Measurements from ENCODE around the gene AGPAT2. TPM values are rescaled to one million over a fixed set of nuclear protein-coding genes. Genes with fewer than 3 reads are reported as not detected.
A peak's percentile ranks its signal among the peaks of the same experiment; 100 is the strongest.

The AGPAT2 gene
- total RNA-seq, 4 donors from 2014 or later: 66.2 to 80.6 (median 75.8) TPM

DNA sequence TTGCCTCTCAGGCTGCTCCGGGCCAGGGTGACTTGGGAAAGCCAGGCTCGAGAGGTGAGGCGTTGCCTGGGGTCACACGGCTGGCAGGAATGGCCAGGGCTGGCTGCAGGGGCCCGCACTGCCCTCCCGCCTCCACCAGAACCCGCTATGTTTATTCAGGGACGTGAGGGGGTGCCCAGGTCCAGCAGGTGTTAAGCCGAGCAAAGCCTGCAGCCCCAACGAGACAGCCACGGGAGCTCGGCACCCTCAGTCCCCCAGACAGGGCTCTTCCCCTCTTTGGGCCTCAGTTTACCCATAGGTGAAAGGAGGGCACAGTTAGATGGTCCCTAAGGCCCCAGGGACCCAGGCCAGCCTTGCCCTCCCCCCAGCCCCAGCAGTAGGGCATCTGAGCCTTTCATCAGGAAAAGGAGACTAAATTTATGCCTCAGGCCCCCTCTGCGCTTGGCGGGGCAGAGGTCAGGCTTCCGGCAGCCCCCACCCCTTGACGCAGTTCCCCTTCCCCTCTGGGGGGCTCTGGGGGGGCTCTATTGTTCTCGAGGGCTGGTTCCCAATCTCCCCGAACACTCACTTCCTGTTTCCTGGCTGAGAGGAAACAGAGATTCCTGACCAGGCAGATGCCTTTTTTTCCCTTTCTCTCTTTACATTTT, 31.6 kb downstream of the AGPAT2 start:
- no peak for DNase-seq
- 34 to 40% methylated on average over 7 to 8 of the region's 18 CpGs for WGBS, 2 donors
- intact Hi-C loops (cut with DNase I): no loop called here
- H3K4me3 ChIP-seq: peak overlapping the region in 1 of 4 donors; percentile 34
- no peak for TF ChIP-seq POLR2A (IDR thresholded peaks at IDR 0.05)
- TF ChIP-seq, protein P1, sequence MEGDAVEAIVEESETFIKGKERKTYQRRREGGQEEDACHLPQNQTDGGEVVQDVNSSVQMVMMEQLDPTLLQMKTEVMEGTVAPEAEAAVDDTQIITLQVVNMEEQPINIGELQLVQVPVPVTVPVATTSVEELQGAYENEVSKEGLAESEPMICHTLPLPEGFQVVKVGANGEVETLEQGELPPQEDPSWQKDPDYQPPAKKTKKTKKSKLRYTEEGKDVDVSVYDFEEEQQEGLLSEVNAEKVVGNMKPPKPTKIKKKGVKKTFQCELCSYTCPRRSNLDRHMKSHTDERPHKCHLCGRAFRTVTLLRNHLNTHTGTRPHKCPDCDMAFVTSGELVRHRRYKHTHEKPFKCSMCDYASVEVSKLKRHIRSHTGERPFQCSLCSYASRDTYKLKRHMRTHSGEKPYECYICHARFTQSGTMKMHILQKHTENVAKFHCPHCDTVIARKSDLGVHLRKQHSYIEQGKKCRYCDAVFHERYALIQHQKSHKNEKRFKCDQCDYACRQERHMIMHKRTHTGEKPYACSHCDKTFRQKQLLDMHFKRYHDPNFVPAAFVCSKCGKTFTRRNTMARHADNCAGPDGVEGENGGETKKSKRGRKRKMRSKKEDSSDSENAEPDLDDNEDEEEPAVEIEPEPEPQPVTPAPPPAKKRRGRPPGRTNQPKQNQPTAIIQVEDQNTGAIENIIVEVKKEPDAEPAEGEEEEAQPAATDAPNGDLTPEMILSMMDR (IDR thresholded peaks at IDR 0.05): no peak
- H3K4me1 ChIP-seq: peaks cover 0 to 69% (median 6%) of the 10 kb centered on the region in 3 donors
- no peaks in the 10 kb centered on the region for H3K36me3 ChIP-seq
- no peaks in the 10 kb centered on the region for H3K9me3 ChIP-seq
- H3K27me3 ChIP-seq: peaks cover 0 to 76% (median 2%) of the 10 kb centered on the region in 4 donors
- H3K27ac ChIP-seq: peak overlapping the region; percentile 30 to 84 (median 58)

DNA sequence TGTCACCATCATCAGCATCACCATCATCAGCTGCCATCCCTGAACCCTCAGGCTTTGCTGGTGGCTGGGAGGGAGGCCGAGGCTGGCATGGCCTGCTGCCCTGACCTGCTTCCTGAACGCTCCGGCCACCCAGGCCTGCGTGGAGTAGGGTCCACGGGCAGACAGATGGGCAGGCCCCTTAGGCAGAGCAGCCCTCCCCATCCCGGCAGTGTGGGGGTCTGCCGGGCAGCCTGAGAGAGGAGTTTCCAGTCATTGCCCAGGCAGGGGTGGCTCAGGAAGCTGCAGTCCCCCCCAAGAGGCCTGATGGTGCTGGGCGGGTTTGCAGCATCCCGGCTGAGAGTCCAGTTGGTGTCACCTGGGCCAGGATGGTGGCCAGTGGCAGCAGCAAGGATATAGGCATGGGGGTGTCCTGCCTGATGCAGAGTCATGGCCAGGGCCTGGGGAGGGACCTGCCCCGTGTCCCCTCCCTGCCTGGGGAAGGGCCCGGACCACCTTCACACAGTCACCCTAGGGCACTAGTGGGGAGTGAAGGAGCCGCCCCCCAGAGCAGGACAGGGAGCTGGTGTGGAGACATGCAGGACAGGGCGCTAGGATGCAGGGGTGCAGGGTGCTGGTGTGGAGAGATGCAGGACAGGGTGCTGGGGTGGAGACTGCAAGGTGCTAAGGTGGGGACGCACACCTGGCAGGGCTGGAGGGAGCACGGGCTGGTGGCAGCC, 32.3 kb downstream of the AGPAT2 start:
- TF ChIP-seq, protein P1 (IDR thresholded peaks at IDR 0.05): no peak
- no peak for TF ChIP-seq POLR2A (IDR thresholded peaks at IDR 0.05)
- intact Hi-C loops (cut with DNase I): no loop called here
- H3K9me3 ChIP-seq: no peaks in the 10 kb centered on the region
- H3K4me1 ChIP-seq: peaks cover 0 to 68% (median 6%) of the 10 kb centered on the region in 3 donors
- peak overlapping the region in 3 of 4 donors; percentile 34 to 82 (median 77) for H3K27ac ChIP-seq
- WGBS, 2 donors: 44 to 71% methylated on average over 3 to 4 of the region's 15 CpGs
- DNase-seq: no peak
- peaks cover 0 to 69% (median 2%) of the 10 kb centered on the region in 4 donors for H3K27me3 ChIP-seq
- peak overlapping the region in 1 of 4 donors; percentile 28 for H3K4me3 ChIP-seq
- no peaks in the 10 kb centered on the region for H3K36me3 ChIP-seq

DNA sequence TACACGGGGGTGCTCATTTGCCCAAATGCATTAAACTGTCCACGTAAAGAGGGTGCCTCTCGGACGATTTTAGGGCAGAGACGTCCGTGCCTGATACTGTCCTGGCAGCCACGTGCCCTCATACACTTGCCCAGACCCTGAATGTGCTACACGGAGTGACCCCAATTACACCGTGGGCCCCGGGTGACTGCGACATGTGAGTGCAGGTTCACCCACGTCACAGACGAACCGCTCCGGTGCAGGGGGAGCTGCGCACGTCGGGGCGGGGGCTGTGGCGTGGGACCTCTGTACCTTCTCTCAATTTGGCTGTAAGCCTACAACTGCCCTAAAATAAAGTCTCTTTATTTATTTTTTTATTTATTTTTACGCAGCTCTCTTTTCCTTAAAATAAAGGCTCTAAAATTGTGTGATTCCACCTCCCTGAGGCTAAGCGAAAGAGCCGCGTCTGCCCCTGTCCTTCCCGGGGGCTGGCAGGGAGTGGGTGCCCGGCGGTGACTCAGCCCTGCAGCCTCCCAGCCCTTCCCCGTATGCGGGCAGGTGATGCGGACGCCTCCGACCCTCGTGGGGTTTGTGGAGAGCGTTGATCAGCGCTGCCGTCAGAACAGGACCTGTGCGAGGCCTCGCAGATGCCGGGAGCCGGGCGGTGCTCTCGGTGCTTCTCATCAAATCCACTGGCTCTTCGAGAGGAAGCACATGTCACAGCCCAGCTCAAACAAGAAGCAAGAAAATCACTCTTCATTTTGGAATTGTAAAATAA, 33.8 kb downstream of the AGPAT2 start:
- Histone ChIP-seq H3K27ac (peak overlapping the region in 2 of 4 donors; percentile 57 to 61), H3K9me3 (no peaks in the 10 kb centered on the region), H3K4me1 (peaks cover 0 to 66% (median 6%) of the 10 kb centered on the region in 3 donors), H3K27me3 (peaks cover 0 to 54% (median 0%) of the 10 kb centered on the region in 4 donors), H3K36me3 (no peaks in the 10 kb centered on the region), H3K4me3 (no peak overlapping the region)
- TF ChIP-seq POLR2A (IDR thresholded peaks at IDR 0.05): no peak
- TF ChIP-seq, protein P1 (IDR thresholded peaks at IDR 0.05): no peak
- no peak for DNase-seq
- intact Hi-C loops (cut with DNase I): no loop called here
- 43 to 69% methylated on average over 16 to 41 of the region's 43 CpGs for WGBS, 2 donors

DNA sequence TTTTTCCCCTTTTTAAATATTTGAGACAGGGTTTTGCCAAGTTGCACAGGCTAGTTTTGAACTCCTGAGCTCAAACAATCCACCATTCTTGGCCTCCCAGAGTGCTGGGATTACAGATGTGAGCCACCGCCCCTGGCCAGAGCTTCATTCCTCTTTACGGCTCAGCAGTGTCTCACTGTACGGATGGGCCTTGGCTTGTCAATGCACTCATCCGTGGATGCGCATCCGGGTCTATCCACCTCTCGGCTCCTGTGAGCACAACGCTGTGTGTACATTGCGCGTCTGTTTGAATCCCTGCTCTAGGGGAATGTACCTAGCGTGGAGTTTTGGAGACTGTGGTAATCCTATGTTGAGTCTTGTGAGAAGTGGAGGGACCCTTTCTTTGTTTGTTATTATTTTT, 35.4 kb downstream of the AGPAT2 start:
- DNase-seq: no peak
- 60 to 69% methylated on average over 8 to 11 of the region's 11 CpGs for WGBS, 2 donors
- no peak overlapping the region for H3K27ac ChIP-seq
- H3K4me3 ChIP-seq: no peak overlapping the region
- no peak for TF ChIP-seq POLR2A (IDR thresholded peaks at IDR 0.05)
- TF ChIP-seq, protein P1 (IDR thresholded peaks at IDR 0.05): no peak
- intact Hi-C loops (cut with DNase I): no loop called here
- peaks cover 0 to 50% (median 0%) of the 10 kb centered on the region in 4 donors for H3K27me3 ChIP-seq
- peaks cover 0 to 63% (median 6%) of the 10 kb centered on the region in 3 donors for H3K4me1 ChIP-seq
- no peaks in the 10 kb centered on the region for H3K9me3 ChIP-seq
- no peaks in the 10 kb centered on the region for H3K36me3 ChIP-seq
